HG02884 (cell line): ENCODE measurements around the gene GPAT3.

Experiments used
- ATAC-seq: cut with Tn5 transposase; IDR thresholded peaks from one replicate; pipeline ENCODE4 v1.9.1; 2021; ENCODE audit warnings: mild to moderate bottlenecking, moderate library complexity; ENCODE audit not compliant: unreplicated experiment

The GPAT3 gene

GRCh38 chr4:83636930-83637329 lies 101.0 kb downstream of the GPAT3 start:
- ATAC-seq = no peak

GRCh38 chr4:83639849-83640493 lies 104.1 kb downstream of the GPAT3 start:
- ATAC-seq = peak; percentile 63

- ATAC-seq = no peak
These were observed 107.1 kb downstream of the GPAT3 start for GRCh38 chr4:83643036-83643435.

DNA sequence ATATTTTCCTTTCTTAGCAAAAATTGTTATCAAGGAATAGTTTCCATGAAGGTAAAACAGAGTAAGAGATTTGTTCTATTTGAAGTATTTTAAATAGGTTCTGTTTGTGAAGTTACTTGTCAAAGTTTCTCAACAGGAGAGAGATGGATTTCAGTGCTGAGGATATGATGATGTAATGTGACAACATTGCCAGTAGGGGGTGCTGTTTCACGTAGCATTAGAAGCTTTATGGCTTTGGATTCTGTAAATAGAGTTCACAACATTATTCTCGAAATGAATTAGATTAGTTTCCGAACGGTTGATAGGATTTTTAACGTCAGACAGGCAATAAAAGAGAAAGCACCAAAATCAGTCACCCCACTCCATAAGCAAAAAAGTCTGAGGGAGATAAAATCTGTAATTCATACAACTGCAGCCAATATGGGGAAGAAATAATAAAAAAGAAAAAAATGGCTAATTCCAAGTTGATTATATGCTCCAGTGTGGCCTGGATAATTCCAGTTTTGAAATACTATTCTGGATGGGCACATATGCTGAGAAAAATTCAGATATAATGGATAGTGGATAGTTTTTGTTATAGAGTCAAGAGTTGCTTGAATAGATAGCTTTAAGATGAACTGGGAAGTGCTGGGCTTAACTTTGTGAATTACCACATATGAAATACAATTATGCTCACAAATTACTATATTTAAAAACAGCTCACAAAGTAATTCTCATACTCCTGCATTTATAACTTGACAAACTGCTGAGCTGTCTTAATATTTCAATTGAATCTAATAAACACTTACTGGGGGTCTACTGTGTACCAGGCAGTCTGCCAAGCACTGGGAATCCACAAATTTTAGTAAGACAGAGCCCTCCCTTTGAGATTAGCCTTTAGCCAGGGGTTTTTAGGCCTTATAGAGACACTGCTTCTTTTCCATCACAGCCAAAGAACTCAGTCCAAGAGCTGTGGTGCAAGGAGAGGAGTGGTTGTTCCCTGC lies 109.1 kb downstream of the GPAT3 start:
- peak; percentile 78 for ATAC-seq

DNA sequence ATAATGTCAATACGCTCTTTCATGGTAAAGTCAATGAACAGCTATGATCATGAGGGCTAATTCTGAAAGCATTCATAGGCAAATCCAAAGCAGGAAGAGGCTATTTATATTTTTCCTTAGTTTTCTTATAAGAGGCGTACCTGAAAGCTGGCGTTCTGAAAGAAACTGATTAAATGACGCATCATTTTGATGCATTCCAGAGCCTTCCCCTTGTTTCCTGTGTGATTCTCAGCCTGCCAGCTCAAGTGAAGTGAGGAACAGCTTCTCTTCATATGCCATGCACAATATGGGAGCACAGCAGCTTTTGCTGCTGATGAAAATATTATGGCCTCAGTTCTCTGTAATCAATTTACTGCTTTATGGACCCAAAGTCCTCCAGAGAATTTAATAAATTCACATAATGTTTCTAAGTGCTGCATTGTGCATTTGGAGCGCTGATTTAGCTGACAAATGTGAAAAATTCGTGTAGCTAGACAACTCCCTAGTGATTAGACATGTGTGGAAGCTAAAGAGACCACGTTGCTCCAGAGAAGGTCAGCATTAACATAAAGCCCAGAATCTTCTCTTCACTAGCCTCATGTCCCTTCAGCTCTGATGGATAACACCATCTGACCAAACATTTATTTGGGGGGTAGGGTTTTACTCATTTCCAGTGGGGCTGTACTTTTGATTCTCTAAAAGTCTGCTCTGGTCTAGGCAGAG lies 110.8 kb downstream of the GPAT3 start:
- ATAC-seq = no peak

DNA sequence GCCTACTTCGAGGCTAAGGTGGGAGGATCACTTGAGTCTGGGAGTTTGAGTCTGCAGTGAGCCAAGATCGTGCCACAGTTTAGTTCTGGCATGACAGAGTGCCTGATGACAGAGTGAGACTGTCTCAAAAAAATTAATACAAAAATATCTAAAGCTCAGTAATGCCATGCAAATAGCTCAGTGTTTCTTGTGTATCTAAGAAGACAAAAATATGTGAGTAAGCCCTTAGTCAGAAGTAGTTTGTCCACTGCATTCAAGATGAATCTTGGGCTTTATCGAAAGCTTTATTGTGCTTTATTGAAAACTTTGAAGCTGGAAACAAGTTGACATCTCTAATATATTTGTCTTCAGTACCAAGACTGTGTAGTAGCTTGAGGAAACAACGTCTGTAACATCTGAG lies 115.9 kb downstream of the GPAT3 start:
- ATAC-seq = no peak
